Measurements from ENCODE around the gene THSD1.

GRCh38 chr13:52359534-52359933 is 46.4 kb downstream of the THSD1 start:
- TF ChIP-seq CTCF (IDR thresholded peaks at IDR 0.05) (no peak), POLR2A (IDR thresholded peaks at IDR 0.05) (no peak)
